ENCODE data around the gene SERPINE1.
"Not testable (repeated sequence)": the region's sequence is repeated elsewhere in the genome, so short reads cannot be mapped to it uniquely, and the experiment has no call there.

Gene SERPINE1

DNA sequence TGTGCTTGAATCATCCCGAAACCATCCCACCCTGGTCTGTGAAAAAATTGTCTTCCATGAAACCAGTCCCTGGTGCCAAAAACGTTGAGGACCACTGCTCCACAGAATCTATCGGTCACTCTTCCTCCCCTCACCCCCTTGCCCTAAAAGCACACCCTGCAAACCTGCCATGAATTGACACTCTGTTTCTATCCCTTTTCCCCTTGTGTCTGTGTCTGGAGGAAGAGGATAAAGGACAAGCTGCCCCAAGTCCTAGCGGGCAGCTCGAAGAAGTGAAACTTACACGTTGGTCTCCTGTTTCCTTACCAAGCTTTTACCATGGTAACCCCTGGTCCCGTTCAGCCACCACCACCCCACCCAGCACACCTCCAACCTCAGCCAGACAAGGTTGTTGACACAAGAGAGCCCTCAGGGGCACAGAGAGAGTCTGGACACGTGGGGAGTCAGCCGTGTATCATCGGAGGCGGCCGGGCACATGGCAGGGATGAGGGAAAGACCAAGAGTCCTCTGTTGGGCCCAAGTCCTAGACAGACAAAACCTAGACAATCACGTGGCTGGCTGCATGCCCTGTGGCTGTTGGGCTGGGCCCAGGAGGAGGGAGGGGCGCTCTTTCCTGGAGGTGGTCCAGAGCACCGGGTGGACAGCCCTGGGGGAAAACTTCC lies 784 bp upstream of the SERPINE1 start:
- peak; percentile 81 for DNase-seq

GRCh38 chr7:101127460-101128039 lies 646 bp downstream of the SERPINE1 start:
- no peak for DNase-seq

DNA sequence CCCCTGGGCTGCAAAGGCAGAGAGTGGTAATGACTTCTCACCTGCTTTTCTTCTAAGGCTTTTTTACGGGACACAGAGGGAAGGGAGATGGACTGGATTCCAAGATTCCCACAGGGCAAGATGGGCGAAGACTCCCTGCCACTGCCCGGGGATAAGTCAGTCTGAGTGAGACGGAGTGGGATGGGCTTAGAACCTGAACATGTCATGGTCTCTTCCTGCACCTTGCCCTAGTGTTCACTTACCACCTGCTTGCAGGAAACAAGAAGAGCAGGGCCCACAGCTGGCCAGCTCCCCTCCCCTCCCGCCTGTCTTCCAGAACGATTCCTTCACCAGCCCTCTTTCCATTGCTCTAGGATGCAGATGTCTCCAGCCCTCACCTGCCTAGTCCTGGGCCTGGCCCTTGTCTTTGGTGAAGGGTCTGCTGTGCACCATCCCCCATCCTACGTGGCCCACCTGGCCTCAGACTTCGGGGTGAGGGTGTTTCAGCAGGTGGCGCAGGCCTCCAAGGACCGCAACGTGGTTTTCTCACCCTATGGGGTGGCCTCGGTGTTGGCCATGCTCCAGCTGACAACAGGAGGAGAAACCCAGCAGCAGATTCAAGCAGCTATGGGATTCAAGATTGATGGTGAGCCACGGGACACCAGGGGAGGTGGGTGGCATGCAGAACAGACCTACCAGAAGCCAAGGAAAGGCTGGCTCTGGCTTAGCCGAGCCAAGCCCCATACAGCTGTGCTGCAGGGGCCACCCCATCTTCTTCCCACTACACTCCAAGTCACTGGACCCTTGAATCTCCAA lies 1.3 kb downstream of the SERPINE1 start:
- DNase-seq, result peak; percentile 49

DNA sequence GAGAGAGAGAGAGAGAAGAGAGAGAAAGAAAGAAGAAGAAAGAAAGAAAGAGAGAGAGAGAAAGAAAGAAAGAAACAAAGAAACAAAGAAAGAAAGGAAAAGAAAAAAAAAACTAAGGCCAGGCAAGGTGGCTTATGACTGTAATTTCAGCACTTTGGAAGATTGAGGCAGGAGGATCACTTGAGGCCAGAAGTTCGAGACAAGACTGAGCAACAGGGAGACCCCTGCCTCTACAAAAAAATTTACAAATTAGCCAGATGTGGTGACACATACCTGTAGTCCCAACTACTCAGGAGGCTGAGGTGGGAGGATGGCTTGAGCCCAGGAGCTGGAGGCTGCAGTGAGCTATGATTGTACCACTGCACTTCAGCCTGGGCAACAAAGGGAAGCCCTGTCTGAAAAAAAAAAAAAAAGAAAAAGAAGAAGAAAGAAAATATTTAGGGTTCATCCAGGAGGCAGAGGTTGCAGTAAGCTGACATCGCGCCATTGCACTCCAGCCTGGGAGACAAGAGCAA lies 2.8 kb downstream of the SERPINE1 start:
- no peak for DNase-seq

GRCh38 chr7:101132626-101133600 lies 6.0 kb downstream of the SERPINE1 start:
- DNase-seq, result not testable (repeated sequence)

DNA sequence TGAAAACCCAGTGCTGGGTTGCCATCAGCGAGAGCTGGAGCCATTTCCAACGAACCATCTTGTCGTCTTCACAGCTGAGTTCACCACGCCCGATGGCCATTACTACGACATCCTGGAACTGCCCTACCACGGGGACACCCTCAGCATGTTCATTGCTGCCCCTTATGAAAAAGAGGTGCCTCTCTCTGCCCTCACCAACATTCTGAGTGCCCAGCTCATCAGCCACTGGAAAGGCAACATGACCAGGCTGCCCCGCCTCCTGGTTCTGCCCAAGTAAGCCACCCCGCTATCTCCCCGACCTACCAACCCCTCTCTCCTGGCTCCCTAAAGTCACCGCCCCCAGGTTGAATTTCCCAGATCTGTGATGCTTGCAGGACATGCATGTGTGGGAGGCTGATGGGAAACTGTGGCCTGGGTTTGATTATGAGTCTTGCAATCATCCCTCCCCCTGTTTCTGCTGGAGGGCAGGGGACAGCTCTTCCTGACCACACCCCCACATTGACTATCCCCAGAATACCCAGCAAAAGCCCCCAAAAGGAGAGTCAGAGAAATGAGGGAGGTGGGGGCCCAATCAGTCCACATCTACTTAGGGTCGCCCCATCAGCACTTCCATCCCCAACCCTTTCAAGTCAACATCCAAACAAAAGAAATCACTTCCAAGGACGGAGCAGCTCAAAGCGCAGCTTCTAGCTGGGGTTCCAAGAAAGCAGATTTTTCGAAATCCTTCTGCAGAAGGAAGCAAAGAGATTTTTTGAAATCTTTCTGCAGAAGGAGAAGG lies 6.9 kb downstream of the SERPINE1 start:
- peak; percentile 48 for DNase-seq

- peak; percentile 56 for DNase-seq
These were observed 7.6 kb downstream of the SERPINE1 start for GRCh38 chr7:101134399-101134980.

DNA sequence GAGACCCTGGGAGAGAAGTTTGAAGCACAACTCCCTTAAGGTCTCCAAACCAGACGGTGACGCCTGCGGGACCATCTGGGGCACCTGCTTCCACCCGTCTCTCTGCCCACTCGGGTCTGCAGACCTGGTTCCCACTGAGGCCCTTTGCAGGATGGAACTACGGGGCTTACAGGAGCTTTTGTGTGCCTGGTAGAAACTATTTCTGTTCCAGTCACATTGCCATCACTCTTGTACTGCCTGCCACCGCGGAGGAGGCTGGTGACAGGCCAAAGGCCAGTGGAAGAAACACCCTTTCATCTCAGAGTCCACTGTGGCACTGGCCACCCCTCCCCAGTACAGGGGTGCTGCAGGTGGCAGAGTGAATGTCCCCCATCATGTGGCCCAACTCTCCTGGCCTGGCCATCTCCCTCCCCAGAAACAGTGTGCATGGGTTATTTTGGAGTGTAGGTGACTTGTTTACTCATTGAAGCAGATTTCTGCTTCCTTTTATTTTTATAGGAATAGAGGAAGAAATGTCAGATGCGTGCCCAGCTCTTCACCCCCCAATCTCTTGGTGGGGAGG lies 10.8 kb downstream of the SERPINE1 start:
- peak; percentile 18 for DNase-seq

GRCh38 chr7:101138213-101138870 lies 11.4 kb downstream of the SERPINE1 start:
- peak; percentile 98 for DNase-seq

- DNase-seq, result peak; percentile 31
These were observed 13.4 kb downstream of the SERPINE1 start for GRCh38 chr7:101140339-101140699.

DNA sequence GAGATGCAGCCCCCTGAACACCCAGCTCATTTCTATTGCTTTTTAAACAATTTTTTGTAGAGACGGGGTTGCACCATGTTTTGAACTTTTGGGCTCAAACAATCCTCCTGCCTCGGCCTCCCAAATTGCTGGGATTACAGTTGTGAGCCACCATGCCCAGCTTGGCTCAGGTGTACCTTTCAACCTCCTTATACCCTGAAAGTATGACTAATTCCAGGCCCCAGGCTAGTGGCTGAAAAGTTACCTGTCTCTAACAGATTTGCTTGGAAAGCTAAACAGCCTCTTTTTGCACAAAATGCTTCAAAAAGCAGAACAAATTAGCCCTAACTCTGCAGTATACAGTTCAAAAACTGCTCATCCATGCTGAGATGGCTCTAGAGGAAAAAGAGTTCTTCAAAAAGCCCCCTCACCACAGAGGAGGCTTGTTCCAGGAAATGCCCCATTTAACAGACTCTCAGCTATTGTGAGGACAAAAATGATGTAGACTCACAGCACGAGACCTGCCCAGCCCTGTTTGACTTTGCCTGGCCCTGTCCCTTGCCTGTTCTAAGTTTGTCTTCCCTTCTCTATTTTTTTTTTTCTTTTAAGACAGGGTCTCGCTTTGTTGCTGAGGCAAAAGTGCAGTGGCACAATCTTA lies 14.0 kb downstream of the SERPINE1 start:
- DNase-seq, result no peak

GRCh38 chr7:101151908-101152651 lies 25.2 kb downstream of the SERPINE1 start:
- no peak for DNase-seq

- DNase-seq, result peak; percentile 92
These were observed 27.2 kb downstream of the SERPINE1 start, which contains the start of gene AP1S1 for GRCh38 chr7:101153969-101154692. AP1S1 (plus strand) TSS chr7:101154476; CDS start chr7:101154515, 39 bp downstream.

- DNase-seq, result no peak
These were observed 27.8 kb downstream of the SERPINE1 start for GRCh38 chr7:101154693-101155102.

DNA sequence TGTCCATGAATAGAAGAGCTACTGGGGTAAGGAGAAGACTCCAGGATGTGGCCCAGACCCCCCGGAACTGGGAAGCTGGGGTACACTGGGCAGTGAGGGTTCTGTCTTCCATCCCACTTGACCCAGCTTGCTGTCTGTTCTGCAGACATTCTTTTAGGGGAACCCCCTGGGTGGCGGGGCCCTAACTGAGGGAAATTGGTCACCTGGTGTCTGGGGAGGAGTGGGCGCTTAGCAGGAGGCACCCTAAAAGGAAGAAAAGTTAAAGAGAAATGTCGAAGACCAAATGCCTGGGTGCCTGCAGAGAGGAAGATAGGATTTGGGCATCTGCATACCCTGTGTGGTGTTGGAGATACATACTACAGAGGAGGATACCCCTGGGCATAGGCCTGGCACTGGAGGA lies 28.4 kb downstream of the SERPINE1 start:
- DNase-seq, result no peak

DNA sequence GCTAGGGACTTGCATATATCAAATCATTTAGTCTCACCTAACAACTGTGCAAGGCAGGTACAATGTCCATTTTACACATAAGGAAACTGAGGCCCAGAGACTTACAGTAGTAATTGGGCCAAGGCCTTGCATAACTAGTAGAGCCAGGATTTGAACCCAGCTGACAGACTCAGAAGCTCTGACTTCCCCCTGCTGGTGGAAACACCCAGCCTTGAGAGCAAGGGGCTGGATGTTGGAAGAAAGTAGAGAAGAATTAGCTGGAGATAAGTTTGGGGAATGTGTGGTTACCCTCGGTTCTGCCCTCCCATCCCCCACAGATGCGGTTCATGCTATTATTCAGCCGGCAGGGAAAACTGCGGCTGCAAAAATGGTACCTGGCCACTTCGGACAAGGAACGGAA lies 29.4 kb downstream of the SERPINE1 start:
- no peak for DNase-seq

- no peak for DNase-seq
These were observed 30.1 kb downstream of the SERPINE1 start for GRCh38 chr7:101156866-101157589.

All from EL (cell line).